Measurements from ENCODE around the gene NBPF6.
"Not testable (repeated sequence)": the region's sequence is repeated elsewhere in the genome, so short reads cannot be mapped to it uniquely, and the experiment has no call there.

GRCh38 chr1:108517301-108517897 is 67.3 kb downstream of the NBPF6 start:
- TF ChIP-seq EP300, CTCF, POLR2A (IDR thresholded peaks at IDR 0.05): not testable (repeated sequence)

All from sigmoid colon (tissue), 4 donors.